SK-N-SH treated with all-trans-retinoic acid at 6 μM for 48 hours (cell line): ENCODE results near the gene DSE.
"Not testable (repeated sequence)": the region's sequence is repeated elsewhere in the genome, so short reads cannot be mapped to it uniquely, and the experiment has no call there.

Source experiments
- ATAC-seq: fragments of 200-7000 bp; cut with Tn5 transposase; 3 replicates; pipeline ENCODE4 v1.9.1; 2020; ENCODE audit warnings: mild to moderate bottlenecking, moderate library complexity
- ARNTL ChIP-seq: fragments of 450-650 bp; formaldehyde crosslinking; IDR thresholded peaks from 2 replicates; pipeline ENCODE4 v1.5.0; 2020; ENCODE audit warnings: low read depth, mild to moderate bottlenecking, moderate library complexity, borderline replicate concordance
- BACH2 ChIP-seq: fragments of 250-450 bp; sonication (Bioruptor Pico); IDR thresholded peaks from 2 replicates; pipeline ENCODE4 v1.9.0; 2021; ENCODE audit warnings: mild to moderate bottlenecking, borderline replicate concordance
- CSDC2 ChIP-seq: fragments of 250-450 bp; sonication (Bioruptor Pico); IDR thresholded peaks from 2 replicates; pipeline ENCODE4 v1.5.0; 2020; ENCODE audit warnings: mild to moderate bottlenecking, moderate library complexity
- ESRRG ChIP-seq: fragments of 250-450 bp; sonication (Bioruptor Pico); IDR thresholded peaks from 2 replicates; pipeline ENCODE4 v1.6.1; 2021; ENCODE audit warnings: mild to moderate bottlenecking
- GLIS3 ChIP-seq: fragments of 250-450 bp; sonication (Bioruptor Pico); IDR thresholded peaks from 2 replicates; pipeline ENCODE4 v1.5.0; 2020; ENCODE audit warnings: mild to moderate bottlenecking, moderate library complexity
- ISL1 ChIP-seq: fragments of 250-450 bp; sonication (Bioruptor Pico); IDR thresholded peaks from 2 replicates; pipeline ENCODE4 v2.1.2; 2022; ENCODE audit warnings: mild to moderate bottlenecking, moderate library complexity
- OSR1 ChIP-seq: fragments of 250-450 bp; sonication (Bioruptor Pico); IDR thresholded peaks from 2 replicates; pipeline ENCODE4 v1.8.0; 2022; ENCODE audit warnings: moderate library complexity, mild to moderate bottlenecking, inconsistent platforms
- PPARA ChIP-seq: fragments of 250-450 bp; sonication (Bioruptor Pico); IDR thresholded peaks from 2 replicates; pipeline ENCODE4 v1.5.0; 2020; ENCODE audit warnings: mild to moderate bottlenecking, borderline replicate concordance
- SNAI2 ChIP-seq: fragments of 250-450 bp; sonication (Bioruptor Pico); IDR thresholded peaks from 2 replicates; pipeline ENCODE4 v1.5.0; 2020; ENCODE audit warnings: mild to moderate bottlenecking, moderate library complexity
- TCF4 ChIP-seq: fragments of 250-450 bp; sonication (Bioruptor Pico); IDR thresholded peaks from 2 replicates; pipeline ENCODE4 v1.8.0; 2021; ENCODE audit warnings: mild to moderate bottlenecking, moderate library complexity, borderline replicate concordance
- TSHZ2 ChIP-seq: fragments of 250-450 bp; sonication (Bioruptor Pico); IDR thresholded peaks from 2 replicates; pipeline ENCODE4 v1.5.0; 2020; ENCODE audit warnings: mild to moderate bottlenecking, moderate library complexity
- ZFP30 ChIP-seq: fragments of 450-650 bp; formaldehyde crosslinking; IDR thresholded peaks from 2 replicates; pipeline ENCODE4 v1.5.0; 2022; ENCODE audit warnings: mild to moderate bottlenecking, moderate library complexity
- ZNF565 ChIP-seq: fragments of 450-650 bp; formaldehyde crosslinking; conservative IDR thresholded peaks from 2 replicates; pipeline ENCODE4 v1.5.0; 2020; ENCODE audit warnings: low read depth, mild to moderate bottlenecking, moderate library complexity
- ZNF70 ChIP-seq: fragments of 450-650 bp; formaldehyde crosslinking; IDR thresholded peaks from 2 replicates; pipeline ENCODE4 v1.5.0; 2020; ENCODE audit warnings: mild to moderate bottlenecking, moderate library complexity
- ZNF8 ChIP-seq: fragments of 450-650 bp; formaldehyde crosslinking; IDR thresholded peaks from 2 replicates; pipeline ENCODE4 v1.5.0; 2020; ENCODE audit warnings: mild to moderate bottlenecking, moderate library complexity
- TF ChIP-seq, protein P1 (sequence below): fragments of 250-450 bp; sonication (Bioruptor Pico); IDR thresholded peaks from 2 replicates; pipeline ENCODE4 v1.8.0; 2020; ENCODE audit warnings: mild to moderate bottlenecking, moderate library complexity, borderline replicate concordance
- TF ChIP-seq, protein P2 (sequence below): fragments of 250-450 bp; sonication (Bioruptor Pico); IDR thresholded peaks from 2 replicates; pipeline ENCODE4 v1.8.0; 2021; ENCODE audit warnings: low read depth, mild to moderate bottlenecking, moderate library complexity, borderline replicate concordance

Gene DSE

GRCh38 chr6:116370760-116371119 is at the start of gene DSE:
Gene DSE (plus strand): TSS chr6:116370947. CDS start chr6:116399251, 28,304 bp downstream.
- TF ChIP-seq, protein P1, sequence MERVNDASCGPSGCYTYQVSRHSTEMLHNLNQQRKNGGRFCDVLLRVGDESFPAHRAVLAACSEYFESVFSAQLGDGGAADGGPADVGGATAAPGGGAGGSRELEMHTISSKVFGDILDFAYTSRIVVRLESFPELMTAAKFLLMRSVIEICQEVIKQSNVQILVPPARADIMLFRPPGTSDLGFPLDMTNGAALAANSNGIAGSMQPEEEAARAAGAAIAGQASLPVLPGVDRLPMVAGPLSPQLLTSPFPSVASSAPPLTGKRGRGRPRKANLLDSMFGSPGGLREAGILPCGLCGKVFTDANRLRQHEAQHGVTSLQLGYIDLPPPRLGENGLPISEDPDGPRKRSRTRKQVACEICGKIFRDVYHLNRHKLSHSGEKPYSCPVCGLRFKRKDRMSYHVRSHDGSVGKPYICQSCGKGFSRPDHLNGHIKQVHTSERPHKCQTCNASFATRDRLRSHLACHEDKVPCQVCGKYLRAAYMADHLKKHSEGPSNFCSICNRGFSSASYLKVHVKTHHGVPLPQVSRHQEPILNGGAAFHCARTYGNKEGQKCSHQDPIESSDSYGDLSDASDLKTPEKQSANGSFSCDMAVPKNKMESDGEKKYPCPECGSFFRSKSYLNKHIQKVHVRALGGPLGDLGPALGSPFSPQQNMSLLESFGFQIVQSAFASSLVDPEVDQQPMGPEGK: no peak

GRCh38 chr6:116321933-116322332 is 48.8 kb upstream of the DSE start:
- not testable (repeated sequence) for ATAC-seq

More at GRCh38 chr6:116370760-116371119, at the start of gene DSE:
- peak; percentile 86 for ATAC-seq

- ATAC-seq: no peak
These were observed 46.9 kb upstream of the DSE start for GRCh38 chr6:116323863-116324262.

GRCh38 chr6:116325634-116326132 is 45.1 kb upstream of the DSE start:
- ATAC-seq: not testable (repeated sequence)

More at GRCh38 chr6:116323863-116324262, 46.9 kb upstream of the DSE start:
- TF ChIP-seq, protein P1: no peak
- TF ChIP-seq BACH2 (CRISPR knock-in tag) (no peak), ZNF8 (no peak), OSR1 (no peak)

DNA sequence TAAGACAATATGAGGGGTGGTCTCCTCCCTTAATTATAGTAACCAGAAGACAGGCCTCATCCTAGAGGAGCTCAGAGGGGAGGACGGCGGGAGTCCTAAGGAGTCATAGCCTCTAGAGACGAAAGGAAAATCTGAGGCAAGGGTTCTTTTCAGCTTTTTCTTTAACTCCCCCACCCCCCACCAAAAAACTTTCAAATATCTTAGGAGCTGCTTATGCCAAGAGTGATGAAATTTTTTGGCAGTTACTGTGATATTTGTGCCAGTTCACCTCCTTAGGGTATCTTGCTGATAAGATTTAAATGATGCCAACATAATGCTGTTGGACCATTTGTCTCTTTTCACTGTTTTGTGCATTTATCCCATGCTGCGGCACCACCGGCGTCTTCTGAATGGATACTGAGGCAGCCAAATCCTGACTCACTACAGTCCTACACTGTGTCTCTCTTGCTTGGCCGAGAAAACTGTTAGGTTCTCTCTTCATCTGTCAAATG is 44.5 kb upstream of the DSE start:
- no peak for ATAC-seq
- 0 out of 2 replicates have a peak, but pooled peaks have one; percentile 29 for TF ChIP-seq ISL1
- TF ChIP-seq CSDC2 (CRISPR knock-in tag): no peak
- TF ChIP-seq, all 23 proteins: peak for 1

DNA sequence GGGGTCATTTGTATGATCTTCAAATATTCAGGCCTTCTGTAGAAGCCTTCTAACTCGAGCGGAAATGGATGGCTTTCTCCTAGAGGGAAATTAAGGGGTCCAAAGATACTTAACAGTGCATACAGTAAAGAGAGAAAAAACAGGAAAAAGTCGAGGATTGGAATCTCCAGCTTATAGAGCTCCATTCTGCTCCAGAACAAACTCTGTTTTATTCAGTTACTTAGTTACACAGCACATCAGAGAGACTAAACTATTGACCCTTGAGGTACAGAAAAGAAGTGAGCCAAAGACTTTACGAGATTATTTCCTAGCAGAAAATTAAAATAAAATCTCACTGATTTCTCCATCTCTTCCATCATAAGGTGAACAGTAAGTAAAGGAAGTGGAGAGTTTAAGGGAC is 43.8 kb upstream of the DSE start:
- no peak for ATAC-seq
- TF ChIP-seq GLIS3 (CRISPR knock-in tag) (no peak), ZFP30 (CRISPR knock-in tag) (no peak), TCF4 (CRISPR knock-in tag) (no peak), ZNF70 (CRISPR knock-in tag) (no peak), BACH2 (CRISPR knock-in tag) (no peak), ZNF565 (CRISPR knock-in tag) (no peak), ESRRG (no peak), SNAI2 (CRISPR knock-in tag) (no peak), ARNTL (no peak), OSR1 (no peak)
- TF ChIP-seq, protein P2, sequence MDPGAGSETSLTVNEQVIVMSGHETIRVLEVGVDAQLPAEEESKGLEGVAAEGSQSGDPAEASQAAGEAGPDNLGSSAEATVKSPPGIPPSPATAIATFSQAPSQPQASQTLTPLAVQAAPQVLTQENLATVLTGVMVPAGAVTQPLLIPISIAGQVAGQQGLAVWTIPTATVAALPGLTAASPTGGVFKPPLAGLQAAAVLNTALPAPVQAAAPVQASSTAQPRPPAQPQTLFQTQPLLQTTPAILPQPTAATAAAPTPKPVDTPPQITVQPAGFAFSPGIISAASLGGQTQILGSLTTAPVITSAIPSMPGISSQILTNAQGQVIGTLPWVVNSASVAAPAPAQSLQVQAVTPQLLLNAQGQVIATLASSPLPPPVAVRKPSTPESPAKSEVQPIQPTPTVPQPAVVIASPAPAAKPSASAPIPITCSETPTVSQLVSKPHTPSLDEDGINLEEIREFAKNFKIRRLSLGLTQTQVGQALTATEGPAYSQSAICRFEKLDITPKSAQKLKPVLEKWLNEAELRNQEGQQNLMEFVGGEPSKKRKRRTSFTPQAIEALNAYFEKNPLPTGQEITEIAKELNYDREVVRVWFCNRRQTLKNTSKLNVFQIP (CRISPR knock-in tag): no peak

GRCh38 chr6:116327803-116328527 is 42.8 kb upstream of the DSE start:
- TF ChIP-seq, protein P2 (CRISPR knock-in tag): no peak
- TF ChIP-seq TSHZ2 (CRISPR knock-in tag): no peak
- TF ChIP-seq PPARA (CRISPR knock-in tag): no peak
- TF ChIP-seq ZNF565 (CRISPR knock-in tag): no peak
- no peak for TF ChIP-seq ZNF70 (CRISPR knock-in tag)
- no peak for TF ChIP-seq ZFP30 (CRISPR knock-in tag)
- TF ChIP-seq BACH2 (CRISPR knock-in tag): no peak
- no peak for ATAC-seq
